HepG2 (cell line): ENCODE measurements around the gene HIBADH. TPM values are rescaled to one million over a fixed set of nuclear protein-coding genes. Genes with fewer than 3 reads are reported as not detected.

Experiments used
- CBFB ChIP-seq: sonication (generic); formaldehyde crosslinking; IDR thresholded peaks from 2 replicates; pipeline ENCODE4 v1.4.0; 2020; ENCODE audit warnings: missing genetic modification reagents
- FOSL1 ChIP-seq: sonication (generic); formaldehyde crosslinking; IDR thresholded peaks from 2 replicates; pipeline ENCODE4 v1.9.0; 2021; ENCODE audit warnings: missing genetic modification reagents, borderline replicate concordance
- HNF1A ChIP-seq, 2 experiments: sonication (generic) in 1 of 2; formaldehyde crosslinking in 1 of 2; IDR thresholded peaks; 2 replicates each; pipeline versions ENCODE4 v1.4.0 to v1.6.1; 2016 to 2020; ENCODE audit warnings: borderline replicate concordance in 1 of 2, low read depth in 1 of 2, mild to moderate bottlenecking in 1 of 2, missing genetic modification reagents in 1 of 2
- MIER3 ChIP-seq: IDR thresholded peaks from 2 replicates; pipeline ENCODE4 v1.6.1; 2016; ENCODE audit warnings: missing compliant biosample characterization, borderline replicate concordance
- MYNN ChIP-seq: sonication (generic); formaldehyde crosslinking; IDR thresholded peaks from 2 replicates; pipeline ENCODE4 v1.4.0; 2020; ENCODE audit warnings: mild to moderate bottlenecking, low read depth, missing genetic modification reagents
- NFE2 ChIP-seq: sonication (generic); formaldehyde crosslinking; IDR thresholded peaks from 2 replicates; pipeline ENCODE4 v1.4.0; 2020; ENCODE audit warnings: missing genetic modification reagents
- PCBP2 ChIP-seq: fragments of 200-400 bp; formaldehyde crosslinking; optimal IDR thresholded peaks from 2 replicates; pipeline ENCODE3; 2018; ENCODE audit warnings: low read length, low read depth; ENCODE audit not compliant: poor library complexity, severe bottlenecking
- RXRB ChIP-seq: IDR thresholded peaks from 2 replicates; pipeline ENCODE4 v1.6.1; 2016; ENCODE audit warnings: borderline replicate concordance, missing genetic modification reagents, missing compliant biosample characterization
- SMAD3 ChIP-seq: sonication (generic); formaldehyde crosslinking; IDR thresholded peaks from 2 replicates; pipeline ENCODE4 v1.4.0; 2020; ENCODE audit warnings: missing genetic modification reagents
- SRF ChIP-seq: IDR thresholded peaks from 2 replicates; pipeline ENCODE4 v1.6.1; 2011; ENCODE audit warnings: mild to moderate bottlenecking, low read depth, low read length, moderate library complexity
- ZNF281 ChIP-seq: sonication (generic); formaldehyde crosslinking; IDR thresholded peaks from 2 replicates; pipeline ENCODE4 v1.4.0; 2020; ENCODE audit warnings: missing genetic modification reagents, borderline replicate concordance
- ZNF329 ChIP-seq: sonication (generic); formaldehyde crosslinking; IDR thresholded peaks from 2 replicates; pipeline ENCODE4 v1.9.0; 2021; ENCODE audit warnings: low read depth, mild to moderate bottlenecking, missing genetic modification reagents
- ZNF451 ChIP-seq: sonication (generic); formaldehyde crosslinking; IDR thresholded peaks from 2 replicates; pipeline ENCODE4 v1.5.0; 2020; ENCODE audit warnings: mild to moderate bottlenecking, missing genetic modification reagents
- ZNF629 ChIP-seq: sonication (generic); formaldehyde crosslinking; conservative IDR thresholded peaks from 2 replicates; pipeline ENCODE4 v1.5.0; 2020; ENCODE audit warnings: missing genetic modification reagents
- ZNF776 ChIP-seq: sonication (generic); formaldehyde crosslinking; IDR thresholded peaks from 2 replicates; pipeline ENCODE4 v1.4.0; 2020; ENCODE audit warnings: mild to moderate bottlenecking, missing genetic modification reagents
- ZNF792 ChIP-seq: IDR thresholded peaks from 2 replicates; pipeline ENCODE4 v1.6.1; 2016
- polyA plus RNA-seq, 8 experiments: library from polyadenylated mRNA; depleted of rRNA in 3 of 8; stranded (reverse) in 7 of 8; unstranded in 1 of 8; fragments of >200 nt; fragmentation: Illumina TruSeq in 4 of 8; extraction: Trizol in 4 of 8; gene quantifications; 2 replicates each; pipeline versions ENCODE4 v1.2.1 to v1.2.3, GENCODE V29; 2011 to 2016; ENCODE audit warnings: low read depth in 4 of 8, missing spikeins in 1 of 8, mixed read lengths in 1 of 8; ENCODE audit not compliant: insufficient read depth in 1 of 8
- total RNA-seq, 5 experiments: library from RNA; depleted of rRNA; stranded (reverse); fragments of >200 nt; fragmentation: Illumina TruSeq; extraction: Trizol; gene quantifications; 2 replicates each; pipeline ENCODE4 v1.2.3, GENCODE V29; 2016; ENCODE audit warnings: low read depth in 1 of 5

HIBADH gene
- total and polyA plus RNA-seq, 2 of the 13 experiments (the other 11 are each of a cell fraction or from before 2014, with no cell fraction given) = 49.9 to 59.5 TPM

DNA sequence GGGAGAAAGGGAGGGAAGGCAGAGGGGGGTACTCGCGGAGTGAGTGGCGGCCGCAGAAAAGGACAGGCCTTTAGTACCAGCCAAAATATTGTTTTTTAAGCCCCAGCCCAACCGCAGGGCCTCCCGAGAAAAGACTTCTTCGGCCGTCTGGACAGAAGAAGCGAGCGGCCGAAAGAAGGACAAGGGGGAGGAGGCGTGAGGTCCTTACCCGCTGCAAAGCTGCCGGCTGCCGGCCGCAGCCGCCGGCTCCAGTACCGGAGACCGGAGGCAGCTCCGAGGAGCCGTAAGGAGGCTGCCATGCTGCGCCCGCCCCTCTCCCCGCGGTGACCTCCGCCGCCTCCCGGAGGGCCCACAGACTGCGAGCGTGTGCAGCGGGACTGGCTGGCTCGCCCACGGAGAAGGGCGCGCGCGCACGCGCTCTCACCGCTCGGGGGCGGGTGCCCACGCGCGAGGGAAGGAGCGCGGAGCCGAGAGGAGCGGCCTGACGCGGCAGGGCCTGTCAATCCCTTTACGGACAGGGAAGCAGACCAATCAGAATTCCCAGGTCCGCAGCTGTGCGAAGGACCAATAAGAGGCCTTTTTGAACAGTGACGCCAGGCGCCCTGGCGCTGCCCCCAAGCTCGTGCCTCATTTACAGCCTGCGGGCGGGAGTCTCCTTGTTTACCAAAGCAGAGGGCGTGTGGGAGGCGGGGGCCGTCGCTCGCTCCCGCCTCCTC, at the start of gene HIBADH (continued):
- TF ChIP-seq MIER3 (CRISPR knock-in tag) (no peak; the same call in 1 of the 2 replicates), ZNF792 (no peak), FOSL1 (no peak), MYNN (CRISPR knock-in tag) (no peak), ZNF776 (CRISPR knock-in tag) (peak; percentile 91), ZNF629 (CRISPR knock-in tag) (no peak; the same call in 1 of the 2 replicates), CBFB (CRISPR knock-in tag) (no peak), SRF (no peak; the same call in 1 of the 2 replicates), NFE2 (CRISPR knock-in tag) (no peak), ZNF451 (CRISPR knock-in tag) (no peak; the same call in none of the 2 replicates), PCBP2 (no peak), RXRB (CRISPR knock-in tag) (peak; percentile 65; the same call in 1 of the 2 replicates), ZNF329 (CRISPR knock-in tag) (peak; percentile 43; the same call in 1 of the 2 replicates), ZNF281 (CRISPR knock-in tag) (no peak), SMAD3 (CRISPR knock-in tag) (no peak), HNF1A (IDR thresholded peaks at IDR 0.05; ENCODE audit: low read depth) (no peak), HNF1A (CRISPR knock-in tag; IDR thresholded peaks at IDR 0.05; ENCODE audit: borderline replicate concordance) (peak; percentile 36; the same call in 1 of the 2 replicates)
